ENCODE data around the gene C1orf35.

The C1orf35 gene

DNA sequence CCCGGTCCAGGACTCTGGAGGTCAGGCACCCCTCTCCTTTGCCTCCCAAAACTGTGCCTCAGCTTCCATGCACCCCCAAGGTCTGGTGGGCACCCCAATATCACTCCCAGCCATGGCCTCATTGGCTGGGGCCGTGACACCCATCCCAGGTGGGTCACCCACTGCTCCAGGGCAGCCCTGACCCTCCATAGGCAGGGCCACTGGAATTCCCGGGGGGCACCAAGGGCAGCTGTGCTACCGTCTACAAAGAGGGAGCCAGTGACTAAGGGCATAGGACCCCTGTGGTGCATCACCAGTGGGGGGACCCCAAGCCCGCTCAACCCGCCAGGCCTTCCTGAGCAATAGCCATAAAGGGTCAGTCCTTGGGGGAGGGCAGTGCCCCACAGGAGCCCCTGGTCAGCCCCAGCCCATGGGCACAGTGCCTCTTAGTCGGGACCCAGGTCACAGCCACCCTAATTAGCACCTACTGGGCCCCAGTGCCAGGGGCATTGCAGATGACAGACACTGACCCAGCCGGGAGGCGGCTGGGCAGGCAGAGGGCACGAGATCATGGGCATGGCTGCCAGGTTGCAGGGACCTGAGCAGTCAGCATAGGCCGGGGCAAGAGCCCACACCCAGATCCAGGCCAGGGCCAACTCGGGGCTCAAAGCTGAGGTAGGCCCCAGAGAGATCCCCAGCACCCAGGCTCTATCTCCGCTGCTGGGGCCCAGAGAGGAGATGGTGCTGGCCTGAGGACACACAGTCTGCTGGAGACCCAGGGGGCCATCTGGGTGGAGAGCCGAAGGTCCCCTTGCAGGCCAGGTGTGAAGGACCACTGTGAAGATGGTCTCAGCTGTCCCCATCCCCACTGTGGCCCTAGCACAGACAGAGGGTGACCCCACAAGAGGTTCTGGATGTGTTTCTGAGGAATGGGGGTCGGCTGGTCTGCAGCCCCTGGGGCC, 39.6 kb downstream of the C1orf35 start:
- no peak for DNase-seq (ENCODE audit: low spot score)

DNA sequence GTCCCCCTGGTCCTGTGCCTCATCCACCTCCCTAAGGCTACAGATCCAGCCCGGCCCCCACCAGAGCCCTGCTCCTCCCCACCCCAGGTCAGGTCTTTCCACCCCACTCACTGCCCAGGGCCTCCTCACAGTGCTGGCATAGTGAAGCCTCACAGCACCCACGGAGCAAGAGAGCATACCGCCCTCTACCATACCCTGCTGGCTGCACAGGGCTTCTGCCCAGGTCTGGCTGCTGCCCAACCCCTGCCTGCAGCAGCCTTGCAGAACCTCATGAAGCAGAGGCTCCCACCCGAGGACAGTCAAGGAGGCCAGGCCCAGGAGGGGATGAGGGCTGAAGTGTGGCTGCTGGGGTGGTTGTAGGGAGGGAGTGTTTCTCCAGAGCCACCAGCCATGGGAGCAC, 40.3 kb downstream of the C1orf35 start:
- no peak for DNase-seq (ENCODE audit: low spot score)

DNA sequence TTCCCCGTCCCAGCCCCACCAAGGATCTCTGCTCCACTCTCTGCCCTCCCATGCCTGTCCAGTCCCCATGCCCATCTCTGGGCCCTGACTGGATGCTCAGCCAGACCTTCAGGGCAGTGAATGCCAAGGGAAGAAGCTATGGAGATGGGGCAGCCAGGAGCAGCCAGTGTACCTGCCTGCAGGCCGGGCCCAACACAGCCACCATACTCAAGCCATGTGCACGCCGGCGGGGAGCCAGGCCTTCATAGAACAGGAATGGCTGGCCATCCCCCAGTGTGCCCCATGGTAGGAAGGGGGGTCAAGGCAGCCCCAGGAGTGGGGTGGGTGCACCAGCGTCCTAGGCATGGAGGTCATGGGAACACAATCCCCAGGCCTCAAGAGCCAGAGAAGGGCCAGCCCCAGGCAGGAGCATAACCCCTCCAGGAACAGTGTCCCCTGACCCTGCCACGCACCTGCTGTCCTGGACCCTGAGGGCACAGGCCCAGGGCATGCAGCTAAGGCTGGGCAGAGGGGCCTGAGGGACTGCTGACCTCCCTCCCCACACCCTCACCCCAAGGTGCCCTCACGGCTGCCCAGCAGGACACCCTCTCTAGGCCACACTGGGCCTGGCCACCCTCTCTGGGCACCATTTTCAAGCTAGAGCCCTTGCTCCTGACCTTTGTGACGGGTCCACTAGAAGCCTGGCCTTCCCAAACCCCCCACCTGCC, 40.9 kb downstream of the C1orf35 start:
- no peak for DNase-seq (ENCODE audit: low spot score)

DNA sequence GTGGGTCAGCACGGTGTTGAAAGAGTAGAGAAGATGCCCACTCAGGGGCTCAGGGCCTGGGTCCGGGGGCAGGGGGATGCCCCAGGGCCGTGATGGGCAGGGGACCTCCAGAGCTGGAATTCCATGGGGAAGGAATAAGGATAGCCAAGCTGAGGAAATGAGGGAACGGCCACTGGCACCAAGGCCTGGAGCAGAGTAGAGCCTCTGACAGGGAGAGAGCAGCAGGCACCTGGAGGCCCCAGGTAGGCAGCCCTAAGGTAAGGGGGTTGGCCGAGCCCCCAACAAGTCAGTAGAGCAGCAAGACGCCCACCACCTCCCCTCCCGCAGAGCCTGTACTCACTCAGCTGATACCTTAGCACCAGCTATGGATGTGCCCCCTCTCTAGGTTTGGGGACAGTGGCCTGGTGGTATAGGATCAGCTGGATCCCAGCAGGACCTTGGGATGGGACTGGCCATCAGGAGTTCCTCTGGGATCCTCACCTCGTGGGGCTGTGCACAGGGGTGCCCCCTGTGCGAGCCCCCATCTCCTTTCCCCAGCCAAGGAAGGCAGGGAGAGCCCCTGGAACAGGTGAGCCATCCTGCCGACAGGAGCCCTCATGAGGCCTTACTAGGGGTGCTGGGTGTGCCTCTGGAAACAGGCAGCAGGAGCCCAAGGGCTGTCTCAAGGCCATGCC, 41.6 kb downstream of the C1orf35 start:
- no peak for DNase-seq (ENCODE audit: low spot score)

DNA sequence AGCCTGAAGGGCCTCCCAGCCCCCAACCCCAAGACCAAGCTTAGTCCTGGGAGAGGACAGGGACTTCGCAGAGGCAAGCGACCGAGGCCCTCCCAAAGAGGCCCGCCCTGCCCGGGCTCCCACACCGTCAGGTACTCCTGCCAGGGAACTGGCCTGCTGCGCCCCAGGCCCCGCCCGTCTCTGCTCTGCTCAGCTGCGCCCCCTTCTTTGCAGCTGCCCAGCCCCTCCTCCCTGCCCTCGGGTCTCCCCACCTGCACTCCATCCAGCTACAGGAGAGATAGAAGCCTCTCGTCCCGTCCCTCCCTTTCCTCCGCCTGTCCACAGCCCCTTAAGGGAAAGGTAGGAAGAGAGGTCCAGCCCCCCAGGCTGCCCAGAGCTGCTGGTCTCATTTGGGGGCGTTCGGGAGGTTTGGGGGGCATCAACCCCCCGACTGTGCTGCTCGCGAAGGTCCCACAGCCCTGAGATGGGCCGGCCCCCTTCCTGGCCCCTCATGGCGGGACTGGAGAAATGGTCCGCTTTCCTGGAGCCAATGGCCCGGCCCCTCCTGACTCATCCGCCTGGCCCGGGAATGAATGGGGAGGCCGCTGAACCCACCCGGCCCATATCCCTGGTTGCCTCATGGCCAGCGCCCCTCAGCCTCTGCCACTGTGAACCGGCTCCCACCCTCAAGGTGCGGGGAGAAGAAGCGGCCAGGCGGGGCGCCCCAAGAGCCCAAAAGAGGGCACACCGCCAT, 42.5 kb downstream of the C1orf35 start:
- no peak for DNase-seq (ENCODE audit: low spot score)

DNA sequence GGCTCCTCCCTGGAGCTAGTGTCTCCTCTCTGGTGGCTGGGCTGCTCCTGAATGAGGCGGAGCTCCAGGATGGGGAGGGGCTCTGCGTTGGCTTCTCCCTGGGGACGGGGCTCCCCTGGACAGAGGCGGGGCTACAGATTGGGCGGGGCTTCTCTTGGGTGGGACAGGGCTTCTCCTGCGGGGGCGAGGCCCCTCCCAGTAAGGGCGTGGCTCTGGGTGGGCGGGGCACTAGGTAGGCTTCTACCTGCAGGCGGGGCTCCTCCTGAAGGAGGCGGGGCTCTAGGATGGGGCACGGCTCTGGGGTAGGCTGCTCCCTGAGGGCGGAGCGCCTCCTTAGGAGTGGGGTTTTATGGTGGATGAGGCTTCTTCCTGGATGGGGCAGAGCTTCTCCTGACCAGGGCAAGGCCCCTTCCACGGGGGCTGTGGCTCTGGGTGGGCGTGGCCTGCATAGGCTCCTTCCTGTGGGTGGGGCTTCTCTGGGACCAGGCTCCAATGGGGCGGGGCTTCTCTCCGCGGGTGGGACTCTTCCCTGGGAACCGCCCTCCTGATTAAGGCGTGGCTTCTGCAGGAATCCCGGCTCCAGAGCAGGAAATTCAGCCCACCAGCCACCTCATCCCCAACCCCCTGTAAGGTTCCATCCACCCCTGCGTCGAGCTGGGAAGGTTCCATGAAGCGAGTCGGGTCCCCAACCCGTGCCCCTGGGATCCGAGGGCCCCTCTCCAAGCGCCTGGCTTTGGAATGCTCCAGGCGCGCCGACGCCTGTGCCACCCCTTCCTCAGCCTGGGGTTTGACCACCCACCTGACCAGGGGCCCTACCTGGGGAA, 43.3 kb downstream of the C1orf35 start:
- DNase-seq (ENCODE audit: low spot score) = no peak

DNA sequence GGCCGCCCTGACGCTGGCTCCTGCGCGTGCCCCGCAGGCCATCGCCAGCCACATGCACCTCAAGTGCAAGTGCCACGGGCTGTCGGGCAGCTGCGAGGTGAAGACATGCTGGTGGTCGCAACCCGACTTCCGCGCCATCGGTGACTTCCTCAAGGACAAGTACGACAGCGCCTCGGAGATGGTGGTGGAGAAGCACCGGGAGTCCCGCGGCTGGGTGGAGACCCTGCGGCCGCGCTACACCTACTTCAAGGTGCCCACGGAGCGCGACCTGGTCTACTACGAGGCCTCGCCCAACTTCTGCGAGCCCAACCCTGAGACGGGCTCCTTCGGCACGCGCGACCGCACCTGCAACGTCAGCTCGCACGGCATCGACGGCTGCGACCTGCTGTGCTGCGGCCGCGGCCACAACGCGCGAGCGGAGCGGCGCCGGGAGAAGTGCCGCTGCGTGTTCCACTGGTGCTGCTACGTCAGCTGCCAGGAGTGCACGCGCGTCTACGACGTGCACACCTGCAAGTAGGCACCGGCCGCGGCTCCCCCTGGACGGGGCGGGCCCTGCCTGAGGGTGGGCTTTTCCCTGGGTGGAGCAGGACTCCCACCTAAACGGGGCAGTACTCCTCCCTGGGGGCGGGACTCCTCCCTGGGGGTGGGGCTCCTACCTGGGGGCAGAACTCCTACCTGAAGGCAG, 44.0 kb downstream of the C1orf35 start:
- no peak for DNase-seq (ENCODE audit: low spot score)

DNA sequence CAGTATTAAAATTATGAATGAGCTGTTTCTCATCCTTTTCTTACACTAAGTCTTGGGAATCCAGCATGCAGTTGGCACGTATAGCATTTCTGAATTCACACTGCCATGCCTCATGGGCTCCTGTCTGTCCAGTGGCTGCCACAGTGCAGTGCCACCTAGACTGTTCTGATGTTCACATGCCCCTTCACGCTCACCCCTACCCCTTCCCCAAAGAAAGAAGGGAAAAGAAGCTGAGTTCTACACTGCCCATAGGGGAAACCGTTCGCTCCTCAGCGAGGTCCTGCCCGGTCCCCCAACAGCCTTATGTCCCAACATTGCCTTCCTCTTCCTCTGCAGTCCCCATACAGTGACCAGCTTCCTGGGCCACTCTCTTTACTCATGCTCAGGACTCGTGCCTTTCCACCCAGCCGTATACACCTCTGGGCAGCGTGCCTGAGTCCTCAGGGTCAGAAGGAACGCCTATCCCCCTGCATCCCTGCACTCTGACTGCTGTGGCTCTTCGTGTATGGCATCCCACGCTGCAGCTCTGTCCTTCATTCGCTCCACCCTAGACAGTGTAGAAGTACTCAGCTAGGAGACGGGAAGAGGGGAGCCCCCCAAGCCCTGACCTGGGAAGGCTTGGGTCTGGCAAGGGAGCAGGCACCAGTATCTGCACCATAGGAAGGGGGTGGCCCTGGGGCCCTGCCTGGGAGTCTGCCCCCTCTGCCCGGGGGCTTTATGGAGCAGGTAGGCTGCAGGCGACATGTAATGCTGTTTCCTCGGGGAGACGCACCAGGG, 44.8 kb downstream of the C1orf35 start:
- no peak for DNase-seq (ENCODE audit: low spot score)
